GM19043 (cell line): ENCODE results near the gene IRF5.
"Not testable (repeated sequence)": the region's sequence is repeated elsewhere in the genome, so short reads cannot be mapped to it uniquely, and the experiment has no call there.

Experiments
- ATAC-seq: cut with Tn5 transposase; IDR thresholded peaks from one replicate; pipeline ENCODE4 v1.9.1; 2021; ENCODE audit warnings: low read depth; ENCODE audit not compliant: unreplicated experiment

The IRF5 gene

GRCh38 chr7:128906001-128906765 is 31.5 kb upstream of the IRF5 start:
- ATAC-seq: no peak

GRCh38 chr7:128906766-128907559 is 30.8 kb upstream of the IRF5 start:
- ATAC-seq: no peak

DNA sequence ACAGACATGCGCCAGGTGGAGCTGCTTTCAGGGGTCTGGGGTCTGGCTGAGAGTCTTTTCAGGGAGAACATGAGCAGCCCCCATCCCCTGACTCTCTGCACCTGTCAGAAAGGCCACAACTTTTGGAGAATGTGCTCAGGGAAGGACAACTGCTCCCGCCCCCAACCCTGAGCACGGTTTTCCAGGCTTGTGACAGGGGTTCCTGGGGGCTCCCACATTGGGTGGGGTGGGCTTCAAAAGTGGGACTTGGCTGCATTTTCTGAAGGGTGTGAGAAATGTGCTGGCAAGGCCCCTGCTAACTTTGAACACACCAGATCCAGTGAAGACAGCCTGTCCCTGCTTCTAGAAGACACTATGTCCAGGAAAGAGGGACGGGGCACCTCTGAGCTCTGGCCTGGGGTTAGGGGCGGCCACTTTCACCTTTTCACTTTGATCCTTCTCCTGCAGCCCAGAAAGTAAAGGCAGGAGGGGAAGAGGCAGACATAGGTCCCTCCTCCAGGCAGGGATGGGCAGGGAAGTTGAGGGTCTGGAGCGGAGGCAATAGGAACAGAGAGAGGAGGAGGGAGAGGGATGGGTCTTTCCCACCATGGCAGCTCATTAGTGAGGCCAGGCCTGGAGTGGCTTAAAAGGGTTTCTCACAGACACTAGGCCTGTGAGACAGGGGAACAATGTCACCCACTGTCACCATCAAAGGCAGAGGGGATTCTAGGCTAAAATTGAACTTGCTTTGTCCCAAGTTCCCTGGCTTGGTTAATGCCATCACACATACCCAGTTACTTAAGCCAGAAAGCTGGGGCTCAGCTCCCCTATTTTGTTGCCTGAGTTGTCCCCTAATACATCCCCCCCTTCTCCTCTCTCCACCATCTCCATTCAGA is 28.7 kb upstream of the IRF5 start:
- no peak for ATAC-seq

GRCh38 chr7:128909625-128910568 is 27.8 kb upstream of the IRF5 start:
- ATAC-seq: no peak

- ATAC-seq: no peak
Observed at GRCh38 chr7:128910569-128910945, 27.2 kb upstream of the IRF5 start, which contains the start of gene KCP. KCP (minus strand) TSS chr7:128910709; CDS start chr7:128910676, 33 bp downstream.

DNA sequence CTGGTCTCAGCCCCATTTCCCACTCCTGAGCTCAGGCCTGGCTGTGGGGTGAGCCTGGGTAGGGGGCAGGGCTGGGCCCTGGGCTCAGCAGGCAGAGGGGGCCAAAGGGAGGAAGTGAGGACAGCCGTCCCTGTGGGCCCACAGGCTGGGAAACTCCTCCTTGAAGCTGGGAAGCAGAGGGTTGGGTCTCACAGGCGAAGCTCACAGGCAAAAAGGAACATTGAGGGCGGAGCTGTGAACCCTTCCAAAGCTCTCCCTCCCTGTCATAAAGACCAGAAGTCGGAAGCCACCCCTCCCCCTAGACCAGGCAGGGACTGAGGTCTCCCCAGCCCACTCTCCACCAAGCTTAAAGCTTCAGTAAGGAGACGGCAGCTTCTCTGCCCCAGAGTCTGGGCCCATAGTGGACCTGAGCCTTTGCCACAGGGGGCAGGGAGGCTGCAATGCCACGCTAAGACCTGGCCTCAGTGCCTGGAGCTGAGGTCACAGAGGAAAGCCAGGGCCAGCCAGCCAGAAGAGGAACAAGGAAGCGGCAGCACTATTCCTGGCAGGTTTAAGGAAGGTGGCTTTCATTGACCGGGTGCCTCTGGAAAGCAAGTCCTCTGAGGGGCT is 26.2 kb upstream of the IRF5 start:
- no peak for ATAC-seq

- no peak for ATAC-seq
Observed at GRCh38 chr7:128912281-128912680, 25.4 kb upstream of the IRF5 start.

- ATAC-seq: not testable (repeated sequence)
Observed at GRCh38 chr7:128912709-128913495, 24.8 kb upstream of the IRF5 start.

- ATAC-seq: no peak
Observed at GRCh38 chr7:128913870-128914565, 23.7 kb upstream of the IRF5 start.

DNA sequence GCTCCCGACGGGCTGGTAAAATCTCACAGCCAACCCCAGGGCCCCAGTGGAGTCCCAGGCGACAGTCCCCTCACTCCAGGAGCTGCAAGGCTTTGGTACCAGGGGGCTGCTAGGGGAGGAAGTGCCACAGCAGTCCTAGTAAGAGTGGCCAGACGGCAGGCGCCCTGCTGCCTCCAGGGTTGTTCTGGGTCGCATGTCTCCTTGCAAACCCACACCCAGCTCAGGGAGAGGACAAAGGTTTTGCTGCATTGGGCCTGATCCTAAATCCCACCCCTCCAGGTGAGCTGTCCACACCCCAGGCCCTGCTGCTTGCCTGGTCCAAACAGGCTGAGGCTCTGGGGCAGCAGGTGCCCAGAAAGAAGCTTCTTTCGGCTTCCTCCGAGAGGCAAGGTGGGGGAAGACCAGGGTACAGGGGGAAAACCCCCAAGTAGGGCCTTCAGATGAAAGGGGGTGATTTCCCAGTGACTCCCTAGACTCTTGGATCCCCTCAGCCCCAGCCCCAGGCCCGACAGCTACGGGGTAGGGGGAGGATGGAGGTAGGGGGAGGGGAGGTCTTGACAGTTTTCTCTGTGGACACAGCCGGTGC is 23.1 kb upstream of the IRF5 start:
- ATAC-seq: no peak

GRCh38 chr7:128915271-128915819 is 22.4 kb upstream of the IRF5 start:
- ATAC-seq: no peak

DNA sequence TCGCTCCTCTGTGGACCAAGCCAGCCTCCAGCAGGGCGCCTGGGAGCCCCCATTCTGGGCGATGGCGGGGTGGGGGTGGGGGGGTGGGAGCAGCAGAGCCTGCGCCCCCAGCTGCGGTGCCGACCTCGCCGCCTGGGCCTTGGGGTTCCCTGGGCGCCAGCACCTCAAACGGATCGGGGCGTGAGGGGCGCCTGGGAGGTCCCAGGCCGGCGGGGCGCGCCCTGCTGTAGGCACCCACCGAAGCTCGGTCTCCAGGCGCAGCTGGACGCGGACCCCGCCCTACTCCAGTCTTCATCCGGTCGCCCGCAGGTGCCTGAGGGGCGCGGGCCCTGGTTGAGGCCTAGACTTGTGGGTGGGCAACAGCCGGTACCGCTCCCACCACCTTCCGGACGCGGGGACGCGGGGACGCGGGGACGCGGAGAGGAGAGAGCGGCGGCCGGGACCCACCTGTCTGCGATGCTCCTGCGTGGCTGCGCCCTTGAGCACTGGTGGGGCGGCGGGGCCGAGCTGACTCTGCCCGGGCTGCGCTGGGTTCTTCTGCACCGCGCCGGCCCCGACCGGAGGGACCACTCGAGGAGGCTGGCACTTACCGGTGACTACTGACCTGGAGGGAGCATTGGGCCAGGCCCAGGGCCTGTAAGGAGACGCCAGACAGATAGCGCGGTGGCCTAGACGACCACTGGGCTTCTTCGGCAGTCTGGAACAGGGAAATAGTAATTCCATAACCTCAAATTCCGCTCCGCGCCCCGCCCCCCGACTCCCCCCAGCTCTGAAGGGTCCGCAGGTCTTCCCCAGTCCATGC is 21.7 kb upstream of the IRF5 start:
- no peak for ATAC-seq

- no peak for ATAC-seq
Observed at GRCh38 chr7:128916643-128916915, 21.1 kb upstream of the IRF5 start.

- no peak for ATAC-seq
Observed at GRCh38 chr7:128917122-128917521, 20.6 kb upstream of the IRF5 start.

- ATAC-seq: no peak
Observed at GRCh38 chr7:128918016-128918665, 19.6 kb upstream of the IRF5 start.

DNA sequence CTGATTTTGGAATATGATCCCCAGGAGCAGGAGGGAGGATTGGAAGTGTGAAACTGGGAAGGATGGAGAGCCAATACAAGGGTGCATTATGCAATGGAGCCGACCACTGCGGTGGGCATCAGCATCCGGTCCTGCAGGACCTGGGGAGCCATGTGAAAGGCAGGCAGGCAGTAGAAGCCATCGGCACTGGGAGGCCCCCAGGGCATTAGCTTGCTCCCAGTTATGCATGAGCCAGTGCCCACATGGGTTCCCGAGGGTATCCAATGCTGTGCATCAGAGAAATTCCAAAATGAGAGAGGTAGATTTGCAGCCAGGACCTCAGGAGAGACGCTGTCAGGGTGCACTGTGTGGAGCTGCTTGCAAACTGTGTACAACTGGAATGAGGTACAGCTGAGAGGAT is 18.5 kb upstream of the IRF5 start:
- no peak for ATAC-seq
